Keratinocyte (primary cell): Measurements from ENCODE around the gene CAPNS1.

ENCODE experiments used
- CTCF ChIP-seq, 3 experiments: IDR thresholded peaks in 1 of 3; conservative IDR thresholded peaks in 1 of 3; optimal IDR thresholded peaks in 1 of 3; 2 replicates in 2 of 3; 3 replicates in 1 of 3; pipeline versions ENCODE3 to v1.5.1; 2011; ENCODE audit warnings: low read length in 3 of 3, mild to moderate bottlenecking in 3 of 3, moderate library complexity in 2 of 3, control low read depth in 1 of 3, inconsistent platforms in 1 of 3; ENCODE audit not compliant: insufficient read depth in 2 of 3; ENCODE audit errors: extremely low read depth in 1 of 3
- EZH2 ChIP-seq: IDR thresholded peaks from one replicate; pipeline ENCODE4 v1.6.1; 2012; ENCODE audit warnings: inconsistent platforms, mild to moderate bottlenecking, low read length, moderate library complexity

- no peak for TF ChIP-seq CTCF (optimal IDR thresholded peaks at IDR 0.05 in 1 of 3, IDR thresholded peaks at IDR 0.05 in 1 of 3, conservative IDR thresholded peaks at IDR 0.05 in 1 of 3; ENCODE audit: extremely low read depth in 1 of 3, insufficient read depth in 2 of 3, low read length in 3 of 3)
- TF ChIP-seq EZH2, result no peak
Observed at GRCh38 chr19:36101550-36102327, 38.1 kb upstream of the CAPNS1 start.
